KMS-11 (cell line): ENCODE data around the gene SDC4.
A peak's percentile ranks its signal among the peaks of the same experiment; 100 is the strongest.

Experiments
- H2AFZ ChIP-seq: fragments of 200-600 bp; sonication (generic); 2 replicates; pipeline ENCODE4 v1.6.1; 2016; ENCODE audit warnings: antibody characterized with exemption, mixed run types, low read depth
- H3K27ac ChIP-seq: fragments of 200-600 bp; sonication (generic); 2 replicates; pipeline ENCODE4 v1.6.1; 2016; ENCODE audit warnings: mild to moderate bottlenecking, mixed run types
- H3K27me3 ChIP-seq: fragments of 200-600 bp; sonication (generic); 2 replicates; pipeline ENCODE4 v1.6.1; 2017; ENCODE audit warnings: mild to moderate bottlenecking, low read depth, mixed run types, moderate library complexity; ENCODE audit not compliant: insufficient read depth
- H3K36me3 ChIP-seq: fragments of 200-600 bp; sonication (generic); 2 replicates; pipeline ENCODE4 v1.6.1; 2017; ENCODE audit warnings: mild to moderate bottlenecking, mixed run types; ENCODE audit not compliant: insufficient read depth
- H3K4me1 ChIP-seq: fragments of 200-600 bp; sonication (generic); 2 replicates; pipeline ENCODE4 v1.6.1; 2016; ENCODE audit warnings: mild to moderate bottlenecking, low read depth, mixed run types; ENCODE audit not compliant: poor library complexity, severe bottlenecking
- H3K4me2 ChIP-seq: fragments of 200-600 bp; sonication (generic); 2 replicates; pipeline ENCODE4 v1.7.0; 2016; ENCODE audit warnings: mild to moderate bottlenecking, mixed run types
- H3K4me3 ChIP-seq: fragments of 200-600 bp; sonication (generic); IDR thresholded peaks from 2 replicates; pipeline ENCODE4 v1.6.1; 2017; ENCODE audit warnings: low read depth, low read length, mixed read lengths; ENCODE audit not compliant: insufficient read depth
- H3K79me2 ChIP-seq: fragments of 200-600 bp; sonication (generic); 2 replicates; pipeline ENCODE4 v1.6.1; 2016; ENCODE audit warnings: low read depth, mixed run types; ENCODE audit not compliant: insufficient read depth
- H3K9ac ChIP-seq: fragments of 200-600 bp; sonication (generic); 2 replicates; pipeline ENCODE4 v1.6.1; 2016; ENCODE audit warnings: mild to moderate bottlenecking, mixed run types
- H4K20me1 ChIP-seq: fragments of 200-600 bp; sonication (generic); 2 replicates; pipeline ENCODE4 v1.6.1; 2016; ENCODE audit warnings: mild to moderate bottlenecking, mixed run types; ENCODE audit not compliant: insufficient read depth
- TF ChIP-seq, protein P1 (sequence below): fragments of 200-600 bp; sonication (generic); conservative IDR thresholded peaks from 2 replicates; pipeline ENCODE4 v1.6.1; 2017; ENCODE audit warnings: low read depth, mild to moderate bottlenecking, antibody characterized with exemption, low read length, moderate library complexity, mixed read lengths

SDC4 gene, protein sequence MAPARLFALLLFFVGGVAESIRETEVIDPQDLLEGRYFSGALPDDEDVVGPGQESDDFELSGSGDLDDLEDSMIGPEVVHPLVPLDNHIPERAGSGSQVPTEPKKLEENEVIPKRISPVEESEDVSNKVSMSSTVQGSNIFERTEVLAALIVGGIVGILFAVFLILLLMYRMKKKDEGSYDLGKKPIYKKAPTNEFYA

DNA sequence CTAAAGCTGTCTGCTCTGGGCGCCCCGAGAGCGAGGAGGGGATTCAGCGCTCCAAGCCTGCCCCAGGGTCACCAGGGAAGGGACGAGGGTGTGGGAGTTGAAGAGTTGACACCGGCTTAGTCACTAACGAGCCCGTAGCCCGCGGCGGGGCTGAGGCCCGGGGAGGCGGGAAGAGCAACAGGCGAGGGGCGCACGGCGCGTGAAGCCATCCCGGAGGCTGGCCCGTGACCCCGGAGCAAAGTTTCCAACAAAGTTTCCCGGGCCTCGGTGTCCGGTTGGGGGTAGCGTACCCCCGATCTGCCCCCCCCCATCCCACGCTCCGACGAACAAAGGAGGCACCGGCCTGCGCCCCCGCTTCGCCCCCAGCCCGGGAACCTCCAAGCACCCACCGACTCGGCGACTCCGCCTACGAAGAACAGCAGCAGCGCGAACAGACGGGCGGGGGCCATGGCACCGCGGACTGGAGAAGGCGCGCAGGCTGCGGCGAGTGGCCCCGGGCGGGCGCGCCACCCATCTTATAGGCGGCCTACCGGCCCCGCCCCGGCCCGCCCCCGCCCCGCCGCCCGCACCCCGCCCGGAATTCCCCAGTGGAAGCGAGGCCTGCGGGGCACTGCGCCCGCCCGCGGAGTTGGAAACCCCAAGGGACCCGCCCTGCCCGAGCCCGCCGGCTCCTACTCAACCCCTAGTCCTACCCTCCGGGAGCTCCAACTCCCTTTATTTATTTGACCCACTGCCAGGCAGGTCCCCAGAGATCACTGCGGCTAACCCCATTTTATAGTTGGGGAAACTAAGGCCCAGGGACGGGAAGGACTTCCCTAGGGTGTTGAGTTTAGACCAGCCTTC is at the start of gene SDC4:
TSS of gene SDC4 (minus strand) at position 489 of the 843 bp plus-strand sequence. CDS start at position 449, 40 bp downstream.
- no peaks in the 10 kb centered on the region for H4K20me1 ChIP-seq
- TF ChIP-seq, protein P1, sequence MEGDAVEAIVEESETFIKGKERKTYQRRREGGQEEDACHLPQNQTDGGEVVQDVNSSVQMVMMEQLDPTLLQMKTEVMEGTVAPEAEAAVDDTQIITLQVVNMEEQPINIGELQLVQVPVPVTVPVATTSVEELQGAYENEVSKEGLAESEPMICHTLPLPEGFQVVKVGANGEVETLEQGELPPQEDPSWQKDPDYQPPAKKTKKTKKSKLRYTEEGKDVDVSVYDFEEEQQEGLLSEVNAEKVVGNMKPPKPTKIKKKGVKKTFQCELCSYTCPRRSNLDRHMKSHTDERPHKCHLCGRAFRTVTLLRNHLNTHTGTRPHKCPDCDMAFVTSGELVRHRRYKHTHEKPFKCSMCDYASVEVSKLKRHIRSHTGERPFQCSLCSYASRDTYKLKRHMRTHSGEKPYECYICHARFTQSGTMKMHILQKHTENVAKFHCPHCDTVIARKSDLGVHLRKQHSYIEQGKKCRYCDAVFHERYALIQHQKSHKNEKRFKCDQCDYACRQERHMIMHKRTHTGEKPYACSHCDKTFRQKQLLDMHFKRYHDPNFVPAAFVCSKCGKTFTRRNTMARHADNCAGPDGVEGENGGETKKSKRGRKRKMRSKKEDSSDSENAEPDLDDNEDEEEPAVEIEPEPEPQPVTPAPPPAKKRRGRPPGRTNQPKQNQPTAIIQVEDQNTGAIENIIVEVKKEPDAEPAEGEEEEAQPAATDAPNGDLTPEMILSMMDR: no peak
- H3K27me3 ChIP-seq: no peaks in the 10 kb centered on the region
- peaks cover 48% of the 10 kb centered on the region for H3K4me1 ChIP-seq
- H3K36me3 ChIP-seq: no peaks in the 10 kb centered on the region
- no peak within 1 kb of the TSS for H3K4me3 ChIP-seq
- peak within 1 kb of the TSS; percentile 69 for H3K9ac ChIP-seq
- peak within 1 kb of the TSS; percentile 94 for H3K4me2 ChIP-seq
- H2AFZ ChIP-seq: peak within 1 kb of the TSS; percentile 87
- no peak within 1 kb of the TSS for H3K27ac ChIP-seq
- H3K79me2 ChIP-seq: no peaks in the 10 kb centered on the region; the same call in none of the 2 replicates

DNA sequence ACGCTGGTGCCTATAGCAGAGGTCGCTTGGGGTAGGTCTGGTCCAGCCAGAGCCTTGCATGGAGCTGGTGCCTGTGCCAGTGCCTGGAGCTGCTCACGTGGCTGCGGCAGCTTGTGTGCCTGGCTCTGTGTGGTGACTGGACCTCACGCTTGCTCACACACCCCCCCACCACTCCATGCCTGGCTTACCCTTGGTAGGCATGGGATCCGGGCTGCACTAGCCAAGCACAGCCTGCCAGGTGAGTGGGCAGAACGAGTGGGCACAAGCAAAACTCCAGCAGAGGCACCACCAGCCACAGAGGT is 46.8 kb upstream of the SDC4 start:
- H2AFZ ChIP-seq: no peak overlapping the region
- TF ChIP-seq, protein P1: no peak
- H3K9ac ChIP-seq: no peak overlapping the region
- H3K4me3 ChIP-seq: no peak overlapping the region
- no peaks in the 10 kb centered on the region for H3K79me2 ChIP-seq
- no peaks in the 10 kb centered on the region for H4K20me1 ChIP-seq
- H3K27me3 ChIP-seq: no peaks in the 10 kb centered on the region
- H3K4me2 ChIP-seq: no peak overlapping the region
- no peaks in the 10 kb centered on the region for H3K36me3 ChIP-seq
- peaks cover 14% of the 10 kb centered on the region for H3K4me1 ChIP-seq
- H3K27ac ChIP-seq: no peak overlapping the region

DNA sequence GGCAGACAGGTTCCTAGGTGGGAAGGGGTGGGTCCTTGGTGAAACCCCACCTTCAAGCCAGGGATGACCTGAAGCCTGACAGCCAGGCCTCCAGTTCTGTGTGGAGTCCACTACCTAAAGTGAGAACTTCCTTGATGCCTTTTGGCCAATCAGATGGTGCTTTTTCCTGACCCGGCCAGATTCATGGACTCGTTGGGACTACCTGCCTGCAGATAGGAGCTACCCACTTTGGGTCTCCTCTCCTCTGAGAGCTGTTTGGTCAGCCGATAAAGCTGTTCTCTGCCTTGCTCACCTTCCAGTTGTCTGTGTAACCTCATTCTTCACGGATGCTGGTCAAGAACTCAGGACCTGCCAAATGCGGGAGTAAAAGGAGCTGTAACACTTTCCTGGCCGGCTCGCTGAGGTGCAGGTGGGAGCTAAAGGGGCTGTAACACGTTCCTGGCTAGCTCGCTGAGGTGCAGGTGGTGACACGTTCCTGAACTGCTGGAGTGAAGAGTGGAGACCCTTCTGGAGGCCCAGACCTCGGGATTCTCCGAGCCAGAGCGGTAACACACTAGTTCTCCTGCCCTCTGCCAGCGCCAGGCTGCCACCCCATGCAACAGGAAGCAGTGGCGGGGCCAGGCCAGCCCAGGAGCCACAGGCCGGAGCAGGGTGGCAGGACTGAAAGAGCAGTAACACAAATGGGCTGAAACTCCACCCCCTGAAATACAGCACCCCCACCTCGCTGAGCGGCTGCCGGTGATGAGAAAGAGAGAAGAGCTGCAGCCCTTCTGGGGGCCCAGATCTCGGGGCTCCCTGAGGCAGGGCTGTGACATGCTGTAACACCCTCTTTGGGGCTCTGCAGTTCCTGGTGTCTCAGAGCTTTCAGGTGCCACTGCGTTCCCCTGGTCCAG is 46.2 kb upstream of the SDC4 start:
- Histone ChIP-seq H3K4me3 (no peak overlapping the region), H3K27me3 (no peaks in the 10 kb centered on the region), H4K20me1 (no peaks in the 10 kb centered on the region), H3K79me2 (no peaks in the 10 kb centered on the region), H3K4me2 (no peak overlapping the region), H3K27ac (no peak overlapping the region), H2AFZ (no peak overlapping the region), H3K9ac (no peak overlapping the region), H3K4me1 (peaks cover 15% of the 10 kb centered on the region), H3K36me3 (no peaks in the 10 kb centered on the region)
- TF ChIP-seq, protein P1: no peak

DNA sequence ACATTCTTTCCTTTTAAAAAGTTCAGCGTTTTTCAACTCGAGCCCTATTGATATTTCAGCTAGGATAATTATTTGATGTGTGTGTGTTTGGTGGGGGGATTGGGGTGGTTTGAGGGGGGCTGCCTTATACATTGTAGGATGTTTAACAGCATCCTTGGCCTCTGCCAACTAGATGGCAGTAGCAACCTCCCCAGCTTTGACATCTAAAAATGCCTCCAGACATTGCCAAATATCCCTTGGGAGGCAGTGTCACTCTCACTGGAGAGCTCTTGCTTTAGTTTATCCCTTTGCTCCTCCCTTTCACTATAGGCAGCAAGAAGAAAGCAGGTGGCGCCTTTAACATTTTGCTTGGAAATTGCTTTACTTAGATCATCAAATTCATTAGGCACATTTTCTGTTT is 44.5 kb upstream of the SDC4 start:
- Histone ChIP-seq H3K9ac (no peak overlapping the region), H3K36me3 (no peaks in the 10 kb centered on the region), H3K4me3 (no peak overlapping the region), H3K4me1 (peaks cover 21% of the 10 kb centered on the region), H3K27ac (no peak overlapping the region), H4K20me1 (no peaks in the 10 kb centered on the region), H3K4me2 (no peak overlapping the region), H3K27me3 (no peaks in the 10 kb centered on the region), H2AFZ (no peak overlapping the region), H3K79me2 (no peaks in the 10 kb centered on the region)
- TF ChIP-seq, protein P1: no peak
